Psoas muscle (tissue), 8 donors: Measurements from ENCODE around the gene DCANP1. TPM values are rescaled to one million over a fixed set of nuclear protein-coding genes. Genes with fewer than 3 reads are reported as not detected.

Source experiments
- ATAC-seq, 4 donors: fragments of 200-7000 bp; cut with Tn5 transposase; one replicate each; pipeline ENCODE4 v1.9.1; 2020; ENCODE audit warnings: moderate library complexity in 3 of 4, mild to moderate bottlenecking in 2 of 4
- DNase-seq, 2 donors: peaks; one replicate each; pipeline ENCODE4 v3.0.0-alpha.2; 2020
- H3K27ac ChIP-seq: fragments of 200-600 bp; one replicate; pipeline ENCODE4 v1.8.0; 2022
- H3K27me3 ChIP-seq, 3 donors: fragments of 200-600 bp in 1 of 3; one replicate each; pipeline versions ENCODE4 v1.6.1 to v1.8.0; 2013 to 2022; ENCODE audit warnings: low read length in 2 of 3, mild to moderate bottlenecking in 2 of 3, moderate library complexity in 1 of 3; ENCODE audit not compliant: insufficient read depth in 3 of 3
- H3K36me3 ChIP-seq, 2 donors: fragments of 200-600 bp in 1 of 2; one replicate each; pipeline versions ENCODE4 v1.6.1 to v1.8.0; 2013 to 2022; ENCODE audit warnings: low read depth in 1 of 2, mild to moderate bottlenecking in 1 of 2, moderate library complexity in 1 of 2; ENCODE audit not compliant: insufficient read depth in 1 of 2
- H3K4me1 ChIP-seq: fragments of 200-600 bp; one replicate; pipeline ENCODE4 v1.8.0; 2022
- H3K4me3 ChIP-seq: fragments of 200-600 bp; one replicate; pipeline ENCODE4 v1.8.0; 2022; ENCODE audit warnings: mild to moderate bottlenecking
- H3K9me3 ChIP-seq: fragments of 200-600 bp; one replicate; pipeline ENCODE4 v1.8.0; 2022
- CTCF ChIP-seq: fragments of 200-600 bp; IDR thresholded peaks from one replicate; pipeline ENCODE4 v1.8.0; 2022; ENCODE audit warnings: antibody characterized with exemption
- WGBS, 3 donors: extraction: QIAGEN DNeasy Blood & Tissue Kit; methylation state at CpG; one replicate each; pipeline versions ENCODE4 v1.1.6 to v1.1.7; 2013; 5-methylcytosine and 5-hydroxymethylcytosine counted together
- intact Hi-C, 2 donors: fragments of 100-400 bp; cut with DNase I; formaldehyde crosslinking; loops; one replicate each; pipeline versions ENCODE4 v1.11.0 to v1.14.2; 2022
- polyA plus RNA-seq, 3 donors: library from polyadenylated mRNA; stranded (reverse); fragments of 200-250 nt; gene quantifications; one replicate each; pipeline ENCODE4 v1.2.3, GENCODE V29; 2013
- total RNA-seq, 4 donors: library from RNA; stranded (reverse); fragmentation: NEBNext Ultra II Directional in 2 of 4; extraction: Animal tissue kit (Norgen Biotek cat#: 25700) in 2 of 4; gene quantifications; one replicate each; pipeline versions ENCODE4 v1.2.1 to v1.2.4, GENCODE V29; 2021 to 2023
- donor health status: healthy with polysubstance abuse.
- donor health status: DM: no; HTN: no; CAD: no; lungs with moderate emphysema.
- donor health status: Bipolar disorder and iron deficiency.
- donor health status: healthy.
- donor health status: DM: yes; HTN: yes; CAD: no.
- donor health status: DM: no; HTN: no; CAD: no.
- donor health status: DM: no; HTN: no; CAD: no.
- donor health status: DM: yes; HTN: yes; CAD: no.

Gene DCANP1
- total and polyA plus RNA-seq, 7 donors = 0.01 TPM; not detected in 6

- WGBS, 3 donors = 69 to 83% (median 80%) methylated on average over 9 of the region's 9 CpGs
- Histone ChIP-seq H3K4me1 (no peaks in the 10 kb centered on the region), H3K9me3 (no peaks in the 10 kb centered on the region), H3K27ac (no peak overlapping the region), H3K36me3 (no peaks in the 10 kb centered on the region), H3K27me3 (no peaks in the 10 kb centered on the region), H3K4me3 (no peak overlapping the region)
- ATAC-seq = no peak
- no peak for TF ChIP-seq CTCF
- intact Hi-C loops = no loop called here
- no peak for DNase-seq
Measured at GRCh38 chr5:135448791-135449507, 1.8 kb upstream of the DCANP1 start.

- no peaks in the 10 kb centered on the region for H3K36me3 ChIP-seq
- H3K4me3 ChIP-seq = no peak overlapping the region
- ATAC-seq = no peak
- peaks cover 4% of the 10 kb centered on the region for H3K4me1 ChIP-seq
- no peak for DNase-seq
- no peaks in the 10 kb centered on the region for H3K9me3 ChIP-seq
- 78 to 82% (median 79%) methylated on average over 9 of the region's 9 CpGs for WGBS, 3 donors
- no peak overlapping the region for H3K27ac ChIP-seq
- intact Hi-C loops = no loop called here
- no peaks in the 10 kb centered on the region for H3K27me3 ChIP-seq
- no peak for TF ChIP-seq CTCF
Measured at GRCh38 chr5:135448071-135448739, 1.1 kb upstream of the DCANP1 start.

GRCh38 chr5:135446615-135447014, 533 bp downstream of the DCANP1 start:
- Histone ChIP-seq H3K27ac (no peak overlapping the region), H3K36me3 (no peaks in the 10 kb centered on the region), H3K27me3 (no peaks in the 10 kb centered on the region), H3K9me3 (no peaks in the 10 kb centered on the region), H3K4me3 (no peak overlapping the region), H3K4me1 (peaks cover 4% of the 10 kb centered on the region)
- intact Hi-C loops = no loop called here
- no peak for DNase-seq
- WGBS, 3 donors = 44 to 62% (median 47%) methylated on average over 7 of the region's 7 CpGs
- no peak for ATAC-seq
- no peak for TF ChIP-seq CTCF

- ATAC-seq (no peak), DNase-seq (no peak)
- H3K4me1 ChIP-seq = peaks cover 4% of the 10 kb centered on the region
- WGBS, 3 donors = 81 to 92% (median 91%) methylated on average over 9 of the region's 9 CpGs
- H3K27me3 ChIP-seq = no peaks in the 10 kb centered on the region
- H3K4me3 ChIP-seq = no peak overlapping the region
- no peaks in the 10 kb centered on the region for H3K36me3 ChIP-seq
- no peak overlapping the region for H3K27ac ChIP-seq
- TF ChIP-seq CTCF = no peak
- no peaks in the 10 kb centered on the region for H3K9me3 ChIP-seq
- intact Hi-C loops = no loop called here
Measured at GRCh38 chr5:135446206-135446605, 942 bp downstream of the DCANP1 start.
